GM23338 (cell line): ENCODE results near the gene LOXL3. TPM values are rescaled to one million over a fixed set of nuclear protein-coding genes. Genes with fewer than 3 reads are reported as not detected.
A peak's percentile ranks its signal among the peaks of the same experiment; 100 is the strongest.

Experiments
- ATAC-seq: fragments of 200-7000 bp; cut with Tn5 transposase; 3 replicates; pipeline ENCODE4 v1.9.1; 2020
- DNase-seq: peaks from one replicate; pipeline ENCODE4 v3.0.0-alpha.2; 2015; ENCODE audit warnings: low spot score
- H2AFZ ChIP-seq: fragments of 200-600 bp; sonication (generic); 2 replicates; pipeline ENCODE4 v1.8.0; 2016; ENCODE audit warnings: antibody characterized with exemption, mild to moderate bottlenecking, moderate library complexity
- H3F3A ChIP-seq: fragments of 200-600 bp; sonication (generic); replicated peaks from 2 replicates; pipeline ENCODE4 v1.8.0; 2017; ENCODE audit warnings: antibody characterized with exemption, mixed run types, low read depth
- H3K27ac ChIP-seq: fragments of 200-600 bp; sonication (generic); 2 replicates; pipeline ENCODE4 v1.6.1; 2016; ENCODE audit warnings: low read depth
- H3K27me3 ChIP-seq: fragments of 200-600 bp; sonication (generic); 2 replicates; pipeline ENCODE4 v1.8.0; 2016; ENCODE audit warnings: mild to moderate bottlenecking, mixed run types, moderate library complexity; ENCODE audit not compliant: insufficient read depth
- H3K36me3 ChIP-seq: fragments of 200-600 bp; sonication (generic); 2 replicates; pipeline ENCODE4 v1.8.0; 2016; ENCODE audit warnings: mild to moderate bottlenecking; ENCODE audit not compliant: insufficient read depth
- H3K4me1 ChIP-seq: fragments of 200-600 bp; sonication (generic); 2 replicates; pipeline ENCODE4 v1.8.0; 2016; ENCODE audit warnings: mild to moderate bottlenecking, moderate library complexity; ENCODE audit not compliant: insufficient read depth
- H3K4me2 ChIP-seq: fragments of 200-600 bp; sonication (generic); 2 replicates; pipeline ENCODE4 v1.7.1; 2017; ENCODE audit warnings: mixed run types
- H3K4me3 ChIP-seq: fragments of 200-600 bp; sonication (generic); 2 replicates; pipeline ENCODE4 v1.6.1; 2016; ENCODE audit warnings: mixed run types
- H3K79me2 ChIP-seq: fragments of 200-600 bp; sonication (generic); replicated peaks from 2 replicates; pipeline ENCODE4 v1.8.0; 2017; ENCODE audit warnings: mild to moderate bottlenecking; ENCODE audit not compliant: insufficient read depth
- H3K9me2 ChIP-seq: fragments of 200-600 bp; sonication (generic); 2 replicates; pipeline ENCODE4 v1.8.0; 2017; ENCODE audit not compliant: insufficient read depth
- H4K20me1 ChIP-seq: fragments of 200-600 bp; sonication (generic); replicated peaks from 2 replicates; pipeline ENCODE4 v1.8.0; 2017; ENCODE audit warnings: mild to moderate bottlenecking; ENCODE audit not compliant: insufficient read depth
- H3K27ac Mint-ChIP-seq: 2 replicates; pipeline ENCODE4 v1.8.0; 2020; ENCODE audit warnings: inconsistent platforms, mild to moderate bottlenecking, moderate library complexity, mixed read lengths
- H3K27me3 Mint-ChIP-seq: 3 replicates; pipeline ENCODE4 v1.8.0; 2022; ENCODE audit warnings: low read depth, mild to moderate bottlenecking, moderate library complexity, mixed read lengths, inconsistent platforms; ENCODE audit not compliant: insufficient read depth, poor library complexity
- H3K36me3 Mint-ChIP-seq: 3 replicates; pipeline ENCODE4 v1.8.0; 2021; ENCODE audit warnings: low read depth, mild to moderate bottlenecking, inconsistent platforms, moderate library complexity, mixed read lengths
- H3K4me1 Mint-ChIP-seq: 3 replicates; pipeline ENCODE4 v1.8.0; 2020; ENCODE audit warnings: mild to moderate bottlenecking, inconsistent platforms, mixed read lengths
- H3K4me3 Mint-ChIP-seq: 3 replicates; pipeline ENCODE4 v1.8.0; 2021; ENCODE audit warnings: moderate library complexity, mild to moderate bottlenecking, inconsistent platforms, mixed read lengths
- H3K9me3 Mint-ChIP-seq: 3 replicates; pipeline ENCODE4 v1.8.0; 2020; ENCODE audit warnings: moderate library complexity, mild to moderate bottlenecking, inconsistent platforms, mixed read lengths
- CREB1 ChIP-seq: fragments of 250-450 bp; sonication (Bioruptor Pico); IDR thresholded peaks from 2 replicates; pipeline ENCODE4 v1.5.0; 2020; ENCODE audit warnings: low read depth, mild to moderate bottlenecking, moderate library complexity
- CTCF ChIP-seq, 2 experiments: fragments of 200-600 bp in 1 of 2; sonication (generic) in 1 of 2; conservative IDR thresholded peaks; 2 replicates each; pipeline versions ENCODE4 v1.5.1 to v1.6.1; 2016 to 2017; ENCODE audit warnings: antibody characterized with exemption in 2 of 2, low read depth in 2 of 2, mild to moderate bottlenecking in 2 of 2, moderate library complexity in 1 of 2
- EZH2 ChIP-seq: fragments of 200-600 bp; sonication (generic); IDR thresholded peaks from one replicate; pipeline ENCODE4 v1.8.0; 2017; ENCODE audit warnings: antibody characterized with exemption, mild to moderate bottlenecking, low read depth; ENCODE audit not compliant: unreplicated experiment
- EZH2phosphoT487 ChIP-seq: fragments of 200-600 bp; sonication (generic); IDR thresholded peaks from one replicate; pipeline ENCODE4 v1.8.1; 2018; ENCODE audit warnings: antibody characterized with exemption; ENCODE audit not compliant: unreplicated experiment
- JUNB ChIP-seq: IDR thresholded peaks from one replicate; pipeline ENCODE4 v1.6.1; 2016; ENCODE audit warnings: antibody characterized with exemption; ENCODE audit not compliant: unreplicated experiment
- NANOG ChIP-seq: IDR thresholded peaks from 2 replicates; pipeline ENCODE4 v1.6.1; 2016; ENCODE audit warnings: antibody characterized with exemption, borderline replicate concordance
- POLR2AphosphoS5 ChIP-seq: IDR thresholded peaks from 2 replicates; pipeline ENCODE4 v1.6.1; 2016; ENCODE audit warnings: antibody characterized with exemption, low read depth
- STAT1 ChIP-seq: IDR thresholded peaks from one replicate; pipeline ENCODE4 v1.6.1; 2016; ENCODE audit warnings: antibody characterized with exemption; ENCODE audit not compliant: unreplicated experiment
- ZNF114 ChIP-seq: fragments of 250-450 bp; sonication (Bioruptor Pico); IDR thresholded peaks from 2 replicates; pipeline ENCODE4 v1.5.0; 2020; ENCODE audit warnings: mild to moderate bottlenecking, moderate library complexity
- ZNF331 ChIP-seq: fragments of 250-450 bp; sonication (Bioruptor Pico); IDR thresholded peaks from 2 replicates; pipeline ENCODE4 v1.5.0; 2020; ENCODE audit warnings: low read depth, mild to moderate bottlenecking, moderate library complexity
- polyA plus RNA-seq: library from polyadenylated mRNA; unstranded; fragments of >200 nt; fragmentation: Nextera tagmentation; extraction: Ambion mirVana; gene quantifications from 2 replicates; pipeline ENCODE4 v1.2.1, GENCODE V29; 2016
- total RNA-seq: library from RNA; depleted of rRNA; stranded (reverse); fragments of >200 nt; shearing (Covaris generic); gene quantifications from 2 replicates; pipeline ENCODE4 v1.2.3, GENCODE V29; 2014
- TF ChIP-seq, protein P1 (sequence below): fragments of 250-450 bp; sonication (Bioruptor Pico); IDR thresholded peaks from 2 replicates; pipeline ENCODE4 v1.5.0; 2020; ENCODE audit warnings: mild to moderate bottlenecking, moderate library complexity
- TF ChIP-seq, protein P2 (sequence below): IDR thresholded peaks from 2 replicates; pipeline ENCODE4 v1.6.1; 2016; ENCODE audit warnings: antibody characterized with exemption
- TF ChIP-seq, protein P3 (sequence below): IDR thresholded peaks from one replicate; pipeline ENCODE4 v1.6.1; 2018; ENCODE audit warnings: antibody characterized with exemption; ENCODE audit not compliant: unreplicated experiment

LOXL3 gene
- total and polyA plus RNA-seq, 2 experiments from 2014 or later, result 4.7 to 14.9 TPM

GRCh38 chr2:74526649-74527230 lies 27.0 kb downstream of the LOXL3 start:
- no peak overlapping the region for H3K27ac Mint-ChIP-seq
- H3K4me1 Mint-ChIP-seq, result peaks cover 19% of the 10 kb centered on the region
- H3K36me3 Mint-ChIP-seq, result peaks cover 37% of the 10 kb centered on the region
- H2AFZ ChIP-seq, result no peak overlapping the region
- peaks cover 9% of the 10 kb centered on the region; the same call in 1 of the 2 replicates for H4K20me1 ChIP-seq
- no peaks in the 10 kb centered on the region for H3K9me2 ChIP-seq
- TF ChIP-seq, protein P1, sequence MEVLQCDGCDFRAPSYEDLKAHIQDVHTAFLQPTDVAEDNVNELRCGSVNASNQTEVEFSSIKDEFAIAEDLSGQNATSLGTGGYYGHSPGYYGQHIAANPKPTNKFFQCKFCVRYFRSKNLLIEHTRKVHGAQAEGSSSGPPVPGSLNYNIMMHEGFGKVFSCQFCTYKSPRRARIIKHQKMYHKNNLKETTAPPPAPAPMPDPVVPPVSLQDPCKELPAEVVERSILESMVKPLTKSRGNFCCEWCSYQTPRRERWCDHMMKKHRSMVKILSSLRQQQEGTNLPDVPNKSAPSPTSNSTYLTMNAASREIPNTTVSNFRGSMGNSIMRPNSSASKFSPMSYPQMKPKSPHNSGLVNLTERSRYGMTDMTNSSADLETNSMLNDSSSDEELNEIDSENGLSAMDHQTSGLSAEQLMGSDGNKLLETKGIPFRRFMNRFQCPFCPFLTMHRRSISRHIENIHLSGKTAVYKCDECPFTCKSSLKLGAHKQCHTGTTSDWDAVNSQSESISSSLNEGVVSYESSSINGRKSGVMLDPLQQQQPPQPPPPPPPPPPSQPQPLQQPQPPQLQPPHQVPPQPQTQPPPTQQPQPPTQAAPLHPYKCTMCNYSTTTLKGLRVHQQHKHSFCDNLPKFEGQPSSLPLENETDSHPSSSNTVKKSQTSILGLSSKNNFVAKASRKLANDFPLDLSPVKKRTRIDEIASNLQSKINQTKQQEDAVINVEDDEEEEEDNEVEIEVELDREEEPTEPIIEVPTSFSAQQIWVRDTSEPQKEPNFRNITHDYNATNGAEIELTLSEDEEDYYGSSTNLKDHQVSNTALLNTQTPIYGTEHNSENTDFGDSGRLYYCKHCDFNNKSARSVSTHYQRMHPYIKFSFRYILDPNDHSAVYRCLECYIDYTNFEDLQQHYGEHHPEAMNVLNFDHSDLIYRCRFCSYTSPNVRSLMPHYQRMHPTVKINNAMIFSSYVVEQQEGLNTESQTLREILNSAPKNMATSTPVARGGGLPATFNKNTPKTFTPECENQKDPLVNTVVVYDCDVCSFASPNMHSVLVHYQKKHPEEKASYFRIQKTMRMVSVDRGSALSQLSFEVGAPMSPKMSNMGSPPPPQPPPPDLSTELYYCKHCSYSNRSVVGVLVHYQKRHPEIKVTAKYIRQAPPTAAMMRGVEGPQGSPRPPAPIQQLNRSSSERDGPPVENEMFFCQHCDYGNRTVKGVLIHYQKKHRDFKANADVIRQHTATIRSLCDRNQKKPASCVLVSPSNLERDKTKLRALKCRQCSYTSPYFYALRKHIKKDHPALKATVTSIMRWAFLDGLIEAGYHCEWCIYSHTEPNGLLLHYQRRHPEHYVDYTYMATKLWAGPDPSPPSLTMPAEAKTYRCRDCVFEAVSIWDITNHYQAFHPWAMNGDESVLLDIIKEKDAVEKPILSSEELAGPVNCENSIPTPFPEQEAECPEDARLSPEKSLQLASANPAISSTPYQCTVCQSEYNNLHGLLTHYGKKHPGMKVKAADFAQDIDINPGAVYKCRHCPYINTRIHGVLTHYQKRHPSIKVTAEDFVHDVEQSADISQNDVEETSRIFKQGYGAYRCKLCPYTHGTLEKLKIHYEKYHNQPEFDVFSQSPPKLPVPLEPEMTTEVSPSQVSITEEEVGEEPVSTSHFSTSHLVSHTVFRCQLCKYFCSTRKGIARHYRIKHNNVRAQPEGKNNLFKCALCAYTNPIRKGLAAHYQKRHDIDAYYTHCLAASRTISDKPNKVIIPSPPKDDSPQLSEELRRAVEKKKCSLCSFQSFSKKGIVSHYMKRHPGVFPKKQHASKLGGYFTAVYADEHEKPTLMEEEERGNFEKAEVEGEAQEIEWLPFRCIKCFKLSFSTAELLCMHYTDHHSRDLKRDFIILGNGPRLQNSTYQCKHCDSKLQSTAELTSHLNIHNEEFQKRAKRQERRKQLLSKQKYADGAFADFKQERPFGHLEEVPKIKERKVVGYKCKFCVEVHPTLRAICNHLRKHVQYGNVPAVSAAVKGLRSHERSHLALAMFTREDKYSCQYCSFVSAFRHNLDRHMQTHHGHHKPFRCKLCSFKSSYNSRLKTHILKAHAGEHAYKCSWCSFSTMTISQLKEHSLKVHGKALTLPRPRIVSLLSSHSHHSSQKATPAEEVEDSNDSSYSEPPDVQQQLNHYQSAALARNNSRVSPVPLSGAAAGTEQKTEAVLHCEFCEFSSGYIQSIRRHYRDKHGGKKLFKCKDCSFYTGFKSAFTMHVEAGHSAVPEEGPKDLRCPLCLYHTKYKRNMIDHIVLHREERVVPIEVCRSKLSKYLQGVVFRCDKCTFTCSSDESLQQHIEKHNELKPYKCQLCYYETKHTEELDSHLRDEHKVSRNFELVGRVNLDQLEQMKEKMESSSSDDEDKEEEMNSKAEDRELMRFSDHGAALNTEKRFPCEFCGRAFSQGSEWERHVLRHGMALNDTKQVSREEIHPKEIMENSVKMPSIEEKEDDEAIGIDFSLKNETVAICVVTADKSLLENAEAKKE (CRISPR knock-in tag), result no peak
- no peak for TF ChIP-seq CREB1 (CRISPR knock-in tag)
- no peak for TF ChIP-seq ZNF331
- TF ChIP-seq, protein P2, sequence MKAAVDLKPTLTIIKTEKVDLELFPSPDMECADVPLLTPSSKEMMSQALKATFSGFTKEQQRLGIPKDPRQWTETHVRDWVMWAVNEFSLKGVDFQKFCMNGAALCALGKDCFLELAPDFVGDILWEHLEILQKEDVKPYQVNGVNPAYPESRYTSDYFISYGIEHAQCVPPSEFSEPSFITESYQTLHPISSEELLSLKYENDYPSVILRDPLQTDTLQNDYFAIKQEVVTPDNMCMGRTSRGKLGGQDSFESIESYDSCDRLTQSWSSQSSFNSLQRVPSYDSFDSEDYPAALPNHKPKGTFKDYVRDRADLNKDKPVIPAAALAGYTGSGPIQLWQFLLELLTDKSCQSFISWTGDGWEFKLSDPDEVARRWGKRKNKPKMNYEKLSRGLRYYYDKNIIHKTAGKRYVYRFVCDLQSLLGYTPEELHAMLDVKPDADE, result no peak
- no peak for TF ChIP-seq CTCF (conservative IDR thresholded peaks at IDR 0.05; ENCODE audit: low read depth in 2 of 2)
- TF ChIP-seq, protein P3, sequence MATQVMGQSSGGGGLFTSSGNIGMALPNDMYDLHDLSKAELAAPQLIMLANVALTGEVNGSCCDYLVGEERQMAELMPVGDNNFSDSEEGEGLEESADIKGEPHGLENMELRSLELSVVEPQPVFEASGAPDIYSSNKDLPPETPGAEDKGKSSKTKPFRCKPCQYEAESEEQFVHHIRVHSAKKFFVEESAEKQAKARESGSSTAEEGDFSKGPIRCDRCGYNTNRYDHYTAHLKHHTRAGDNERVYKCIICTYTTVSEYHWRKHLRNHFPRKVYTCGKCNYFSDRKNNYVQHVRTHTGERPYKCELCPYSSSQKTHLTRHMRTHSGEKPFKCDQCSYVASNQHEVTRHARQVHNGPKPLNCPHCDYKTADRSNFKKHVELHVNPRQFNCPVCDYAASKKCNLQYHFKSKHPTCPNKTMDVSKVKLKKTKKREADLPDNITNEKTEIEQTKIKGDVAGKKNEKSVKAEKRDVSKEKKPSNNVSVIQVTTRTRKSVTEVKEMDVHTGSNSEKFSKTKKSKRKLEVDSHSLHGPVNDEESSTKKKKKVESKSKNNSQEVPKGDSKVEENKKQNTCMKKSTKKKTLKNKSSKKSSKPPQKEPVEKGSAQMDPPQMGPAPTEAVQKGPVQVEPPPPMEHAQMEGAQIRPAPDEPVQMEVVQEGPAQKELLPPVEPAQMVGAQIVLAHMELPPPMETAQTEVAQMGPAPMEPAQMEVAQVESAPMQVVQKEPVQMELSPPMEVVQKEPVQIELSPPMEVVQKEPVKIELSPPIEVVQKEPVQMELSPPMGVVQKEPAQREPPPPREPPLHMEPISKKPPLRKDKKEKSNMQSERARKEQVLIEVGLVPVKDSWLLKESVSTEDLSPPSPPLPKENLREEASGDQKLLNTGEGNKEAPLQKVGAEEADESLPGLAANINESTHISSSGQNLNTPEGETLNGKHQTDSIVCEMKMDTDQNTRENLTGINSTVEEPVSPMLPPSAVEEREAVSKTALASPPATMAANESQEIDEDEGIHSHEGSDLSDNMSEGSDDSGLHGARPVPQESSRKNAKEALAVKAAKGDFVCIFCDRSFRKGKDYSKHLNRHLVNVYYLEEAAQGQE, result no peak
- no peak for TF ChIP-seq STAT1
- TF ChIP-seq JUNB, result no peak
- no peak for TF ChIP-seq NANOG
- no peak for TF ChIP-seq EZH2
- TF ChIP-seq EZH2phosphoT487, result no peak
- no peak for TF ChIP-seq ZNF114
- TF ChIP-seq POLR2AphosphoS5, result no peak
- DNase-seq, result no peak
- peaks cover 18% of the 10 kb centered on the region for H3K79me2 ChIP-seq
- no peaks in the 10 kb centered on the region for H3K9me3 Mint-ChIP-seq
- no peak for ATAC-seq
- peaks cover 16% of the 10 kb centered on the region; the same call in 1 of the 2 replicates for H3K27me3 ChIP-seq
- peak overlapping the region; percentile 50; the same call in 1 of the 3 replicates for H3K4me3 Mint-ChIP-seq
- peaks cover 29% of the 10 kb centered on the region for H3K27me3 Mint-ChIP-seq
- peaks cover 7% of the 10 kb centered on the region; the same call in 1 of the 2 replicates for H3K4me1 ChIP-seq
- no peak overlapping the region for H3K4me2 ChIP-seq
- no peak overlapping the region for H3K27ac ChIP-seq
- H3K4me3 ChIP-seq, result no peak overlapping the region
- H3F3A ChIP-seq, result 0 out of 2 replicates have a peak, but pooled peaks cover 12% of the 10 kb centered on the region
- peaks cover 11% of the 10 kb centered on the region for H3K36me3 ChIP-seq
